Endothelial cell (in vitro differentiated cells): Measurements from ENCODE around the gene GALNT18. TPM values are rescaled to one million over a fixed set of nuclear protein-coding genes. Genes with fewer than 3 reads are reported as not detected.

ENCODE experiments used
- DNase-seq: peaks from one replicate; pipeline ENCODE4 v3.0.0; 2021; ENCODE audit warnings: low spot score
- H3K27ac Mint-ChIP-seq: one replicate; pipeline ENCODE4 v1.8.0; 2021; ENCODE audit warnings: mixed read lengths, inconsistent platforms; ENCODE audit not compliant: unreplicated experiment
- H3K27me3 Mint-ChIP-seq: one replicate; pipeline ENCODE4 v1.8.0; 2021; ENCODE audit warnings: mild to moderate bottlenecking, moderate library complexity, mixed read lengths, inconsistent platforms; ENCODE audit not compliant: unreplicated experiment
- H3K36me3 Mint-ChIP-seq: one replicate; pipeline ENCODE4 v1.8.0; 2021; ENCODE audit warnings: mild to moderate bottlenecking, low read depth, mixed read lengths, inconsistent platforms; ENCODE audit not compliant: unreplicated experiment
- H3K4me1 Mint-ChIP-seq: one replicate; pipeline ENCODE4 v1.8.0; 2021; ENCODE audit warnings: mild to moderate bottlenecking, mixed read lengths, inconsistent platforms; ENCODE audit not compliant: unreplicated experiment
- H3K4me3 Mint-ChIP-seq: one replicate; pipeline ENCODE4 v1.8.0; 2021; ENCODE audit warnings: mild to moderate bottlenecking, mixed read lengths, inconsistent platforms; ENCODE audit not compliant: unreplicated experiment
- H3K9me3 Mint-ChIP-seq: one replicate; pipeline ENCODE4 v1.8.0; 2021; ENCODE audit warnings: mixed read lengths, inconsistent platforms; ENCODE audit not compliant: unreplicated experiment
- CTCF ChIP-seq: fragments of 200-600 bp; sonication (generic); IDR thresholded peaks from one replicate; pipeline ENCODE4 v1.5.0; 2021; ENCODE audit warnings: antibody characterized with exemption; ENCODE audit not compliant: unreplicated experiment
- total RNA-seq: library from RNA; stranded (reverse); fragmentation: NEBNext Ultra II Directional; extraction: Animal tissue kit (Norgen Biotek cat#: 25700); gene quantifications from one replicate; pipeline ENCODE4 v1.2.1, GENCODE V29; 2021; ENCODE audit not compliant: unreplicated experiment

GALNT18 gene
- total RNA-seq, 1 donor from 2014 or later, result 87.6 TPM

DNA sequence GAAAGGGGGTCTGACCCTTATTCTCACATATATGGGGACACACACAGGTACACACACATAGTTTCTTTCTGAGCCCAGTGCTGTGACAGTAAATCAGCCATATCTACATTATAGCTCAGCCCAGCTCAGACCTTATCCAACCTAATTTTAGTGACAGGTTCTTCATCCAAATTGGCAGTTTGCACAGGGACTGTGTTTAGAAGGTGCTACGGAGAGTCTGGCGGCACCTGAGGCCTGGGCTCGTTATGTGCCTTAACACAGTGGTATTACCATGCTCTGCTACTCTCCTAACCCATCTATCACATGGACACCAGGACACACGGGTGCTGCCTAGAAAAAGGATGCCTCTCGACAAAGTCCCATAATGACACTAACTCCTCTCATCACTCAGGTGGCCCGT, 109.3 kb downstream of the GALNT18 start:
- no peak for TF ChIP-seq CTCF
- Mint-ChIP-seq H3K27ac (no peak overlapping the region), H3K36me3 (no peaks in the 10 kb centered on the region), H3K27me3 (no peaks in the 10 kb centered on the region), H3K9me3 (no peaks in the 10 kb centered on the region), H3K4me1 (peaks cover 58% of the 10 kb centered on the region), H3K4me3 (no peak overlapping the region)
- no peak for DNase-seq

DNA sequence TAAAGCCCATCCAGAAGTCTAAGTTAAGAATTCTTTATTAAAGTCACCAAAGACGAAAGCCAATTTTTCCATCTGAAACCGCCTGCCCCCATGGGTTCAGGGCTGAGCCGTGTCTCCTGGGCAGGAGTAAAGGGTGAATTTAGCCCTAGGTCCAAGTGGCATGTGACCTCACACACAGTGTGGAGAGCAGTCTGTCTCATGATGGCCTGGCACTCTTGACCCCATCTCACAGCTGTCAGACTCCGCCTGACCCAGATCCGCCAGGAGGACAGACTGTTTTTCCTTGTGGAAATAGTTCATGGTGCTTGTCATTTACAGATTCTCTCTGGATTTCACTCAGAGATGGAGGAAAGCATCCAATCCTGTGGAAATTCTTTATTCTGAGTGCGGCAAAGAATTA, 109.7 kb downstream of the GALNT18 start:
- DNase-seq, result no peak
- Mint-ChIP-seq H3K36me3 (no peaks in the 10 kb centered on the region), H3K27me3 (no peaks in the 10 kb centered on the region), H3K4me3 (no peak overlapping the region), H3K4me1 (peaks cover 61% of the 10 kb centered on the region), H3K27ac (no peak overlapping the region), H3K9me3 (no peaks in the 10 kb centered on the region)
- TF ChIP-seq CTCF, result no peak

DNA sequence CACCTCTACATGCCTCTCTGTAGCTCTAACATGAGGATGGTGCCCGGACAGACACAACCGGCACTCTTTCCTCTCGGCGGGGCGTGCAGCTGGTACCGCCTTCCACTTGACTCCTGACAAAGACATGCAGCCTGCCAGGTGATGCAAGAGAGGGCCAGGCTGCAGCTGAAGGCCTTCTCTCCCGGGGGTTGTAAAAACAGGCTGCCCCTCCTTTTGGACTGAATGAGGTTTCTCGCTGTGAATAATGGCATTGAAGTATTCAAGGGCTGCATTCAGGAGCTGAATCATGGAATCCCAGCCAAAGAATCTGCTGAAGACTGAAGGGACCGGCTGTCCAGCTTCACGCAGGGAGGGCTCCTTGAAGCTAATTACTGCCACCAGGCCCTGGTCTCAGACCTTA, 110.9 kb downstream of the GALNT18 start:
- H3K36me3 Mint-ChIP-seq, result no peaks in the 10 kb centered on the region
- no peak for DNase-seq
- H3K27me3 Mint-ChIP-seq, result no peaks in the 10 kb centered on the region
- TF ChIP-seq CTCF, result no peak
- no peak overlapping the region for H3K4me3 Mint-ChIP-seq
- peaks cover 52% of the 10 kb centered on the region for H3K4me1 Mint-ChIP-seq
- no peaks in the 10 kb centered on the region for H3K9me3 Mint-ChIP-seq
- H3K27ac Mint-ChIP-seq, result no peak overlapping the region

DNA sequence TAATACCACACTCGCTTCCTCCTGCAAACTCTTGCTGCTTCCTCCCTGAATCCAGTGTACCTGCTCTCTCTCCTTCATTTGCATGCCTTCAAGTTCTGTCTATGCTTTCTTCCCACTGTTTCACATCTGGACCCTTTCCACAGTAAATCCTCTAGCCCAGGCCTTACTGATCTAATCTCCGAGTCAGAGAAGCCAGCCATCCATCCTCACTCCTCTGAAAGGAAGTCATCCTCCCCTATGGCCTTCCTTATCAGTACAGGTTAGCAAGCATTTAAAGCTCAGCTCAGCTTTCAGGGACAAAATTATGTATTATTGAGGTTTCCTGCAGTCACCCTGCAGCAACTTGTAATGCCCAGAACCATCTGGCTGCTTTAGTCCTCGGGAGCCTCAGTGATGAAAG, 116.1 kb downstream of the GALNT18 start:
- peaks cover 3% of the 10 kb centered on the region for H3K27me3 Mint-ChIP-seq
- peaks cover 6% of the 10 kb centered on the region for H3K36me3 Mint-ChIP-seq
- no peak for TF ChIP-seq CTCF
- no peaks in the 10 kb centered on the region for H3K9me3 Mint-ChIP-seq
- no peak for DNase-seq
- peak overlapping the region; percentile 37 for H3K27ac Mint-ChIP-seq
- H3K4me1 Mint-ChIP-seq, result peaks cover 56% of the 10 kb centered on the region
- no peak overlapping the region for H3K4me3 Mint-ChIP-seq

DNA sequence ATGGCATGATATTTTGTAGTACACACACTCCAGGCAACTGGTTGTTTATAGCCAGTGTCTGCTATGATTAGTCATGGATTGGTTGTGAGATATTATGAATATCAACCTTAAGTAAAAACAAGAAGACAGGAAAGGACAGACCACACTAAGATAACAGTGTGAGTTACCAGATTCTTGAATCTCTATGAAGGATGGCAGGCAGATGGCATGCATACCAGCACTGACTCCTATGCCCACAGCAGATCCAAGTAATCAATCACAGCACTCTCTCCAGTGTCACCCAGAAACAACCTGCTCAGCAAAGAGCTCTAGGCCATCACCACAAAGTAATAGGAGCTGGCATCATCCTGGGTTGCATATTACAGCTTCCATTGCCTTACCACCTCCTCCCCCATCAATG, 116.6 kb downstream of the GALNT18 start:
- no peak for DNase-seq
- Mint-ChIP-seq H3K4me1 (peaks cover 56% of the 10 kb centered on the region), H3K27me3 (peaks cover 3% of the 10 kb centered on the region), H3K36me3 (peaks cover 6% of the 10 kb centered on the region), H3K4me3 (no peak overlapping the region), H3K27ac (no peak overlapping the region), H3K9me3 (no peaks in the 10 kb centered on the region)
- no peak for TF ChIP-seq CTCF
